ENCODE results near the gene NR2C2AP.
A peak's percentile ranks its signal among the peaks of the same experiment; 100 is the strongest.
"Not testable (repeated sequence)": the region's sequence is repeated elsewhere in the genome, so short reads cannot be mapped to it uniquely, and the experiment has no call there.

NR2C2AP gene

GRCh38 chr19:19185853-19186740 is 17.1 kb downstream of the NR2C2AP start:
- peak; percentile 50 to 85 for DNase-seq (ENCODE audit: low spot score in 2 of 2)
- Histone ChIP-seq H3K4me3 (no peak overlapping the region), H3K4me1 (no peaks in the 10 kb centered on the region), H3K27me3 (ENCODE audit: low read depth) (no peaks in the 10 kb centered on the region), H3K9me3 (no peaks in the 10 kb centered on the region), H3K36me3 (replicated peaks) (peaks cover 24% of the 10 kb centered on the region)
- in situ Hi-C loops (cut with MboI; ENCODE audit: low sequenced_read_pairs): no loop called here

- Histone ChIP-seq H3K27me3 (ENCODE audit: low read depth) (no peaks in the 10 kb centered on the region), H3K4me3 (no peak overlapping the region), H3K9me3 (no peaks in the 10 kb centered on the region), H3K4me1 (no peaks in the 10 kb centered on the region), H3K36me3 (replicated peaks) (peaks cover 23% of the 10 kb centered on the region)
- in situ Hi-C loops (cut with MboI; ENCODE audit: low sequenced_read_pairs): no loop called here
- no peak for DNase-seq (ENCODE audit: low spot score in 2 of 2)
Measured at GRCh38 chr19:19181488-19181998, 21.7 kb downstream of the NR2C2AP start.

DNA sequence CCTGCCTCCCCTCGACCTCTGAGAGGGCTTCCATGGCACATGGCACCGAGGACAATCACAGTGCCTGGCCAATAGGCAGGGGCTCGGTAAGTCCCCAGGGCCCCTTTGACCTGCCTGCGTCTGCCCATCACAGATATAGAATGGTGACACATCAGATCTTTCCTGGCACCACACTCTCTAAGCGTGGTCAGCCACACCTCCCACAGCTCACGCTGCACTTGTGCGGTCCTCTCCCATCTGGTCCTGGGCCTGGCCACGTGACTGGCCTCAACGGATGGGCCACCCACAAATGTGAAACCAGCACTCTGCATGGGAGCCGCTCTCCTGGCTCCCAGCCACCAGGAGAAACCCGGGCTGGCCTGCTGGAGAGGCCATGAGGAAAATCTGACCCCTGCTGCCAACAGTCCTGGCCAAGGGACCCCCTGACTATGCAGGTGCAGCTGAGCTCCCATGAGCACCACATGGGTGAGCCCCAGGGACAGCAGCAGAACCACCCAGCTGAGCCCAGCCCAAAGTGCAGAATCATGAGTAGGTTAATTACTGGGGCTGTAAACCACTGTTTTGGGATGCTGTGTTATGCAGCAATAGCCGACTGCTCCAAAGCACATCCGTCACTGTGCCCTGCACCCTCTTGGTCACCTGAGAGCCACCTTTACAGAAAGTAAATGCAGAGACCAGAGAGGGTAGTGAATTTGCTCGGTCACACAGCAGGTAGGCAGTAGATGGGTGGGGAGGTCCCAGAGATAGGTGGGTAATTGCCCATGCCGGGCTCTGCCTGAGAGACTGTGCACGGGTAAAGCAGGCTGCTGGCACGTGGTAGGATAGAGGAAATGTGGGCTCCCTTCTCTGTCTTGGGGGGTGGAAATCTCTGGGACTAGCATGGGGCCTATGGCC is 23.4 kb downstream of the NR2C2AP start:
- H3K9me3 ChIP-seq: no peaks in the 10 kb centered on the region
- no peak for DNase-seq (ENCODE audit: low spot score in 2 of 2)
- no peak overlapping the region for H3K4me3 ChIP-seq
- in situ Hi-C loops (cut with MboI; ENCODE audit: low sequenced_read_pairs): no loop called here
- no peaks in the 10 kb centered on the region for H3K27me3 ChIP-seq (ENCODE audit: low read depth)
- peaks cover 11% of the 10 kb centered on the region; the same call in 1 of the 2 replicates for H3K36me3 ChIP-seq (replicated peaks)
- no peaks in the 10 kb centered on the region; the same call in 1 of the 2 replicates for H3K4me1 ChIP-seq

GRCh38 chr19:19176950-19177349 is 26.3 kb downstream of the NR2C2AP start:
- Histone ChIP-seq H3K4me3 (no peak overlapping the region), H3K9me3 (no peaks in the 10 kb centered on the region), H3K4me1 (no peaks in the 10 kb centered on the region; the same call in 1 of the 2 replicates), H3K36me3 (replicated peaks) (peaks cover 3% of the 10 kb centered on the region; the same call in 1 of the 2 replicates), H3K27me3 (ENCODE audit: low read depth) (no peaks in the 10 kb centered on the region)
- no peak for DNase-seq (ENCODE audit: low spot score in 2 of 2)
- in situ Hi-C loops (cut with MboI; ENCODE audit: low sequenced_read_pairs): no loop called here

GRCh38 chr19:19173243-19173642 is 30.0 kb downstream of the NR2C2AP start:
- H3K36me3 ChIP-seq (replicated peaks); H3K27me3 ChIP-seq (ENCODE audit: low read depth); H3K4me1 ChIP-seq; H3K9me3 ChIP-seq; H3K4me3 ChIP-seq; in situ Hi-C loops (cut with MboI; ENCODE audit: low sequenced_read_pairs); DNase-seq (ENCODE audit: low spot score in 2 of 2): not testable (repeated sequence)

- Histone ChIP-seq H3K4me1 (no peaks in the 10 kb centered on the region; the same call in 1 of the 2 replicates), H3K36me3 (replicated peaks) (no peaks in the 10 kb centered on the region), H3K4me3 (no peak overlapping the region), H3K9me3 (no peaks in the 10 kb centered on the region), H3K27me3 (ENCODE audit: low read depth) (no peaks in the 10 kb centered on the region)
- DNase-seq (ENCODE audit: low spot score in 2 of 2): no peak
- in situ Hi-C loops (cut with MboI; ENCODE audit: low sequenced_read_pairs): no loop called here
Measured at GRCh38 chr19:19171821-19172532, 31.2 kb downstream of the NR2C2AP start.

- no peaks in the 10 kb centered on the region; the same call in 1 of the 2 replicates for H3K4me1 ChIP-seq
- H3K9me3 ChIP-seq: no peaks in the 10 kb centered on the region
- H3K27me3 ChIP-seq (ENCODE audit: low read depth): no peaks in the 10 kb centered on the region
- no peaks in the 10 kb centered on the region for H3K36me3 ChIP-seq (replicated peaks)
- H3K4me3 ChIP-seq: no peak overlapping the region
- in situ Hi-C loops (cut with MboI; ENCODE audit: low sequenced_read_pairs): no loop called here
- no peak for DNase-seq (ENCODE audit: low spot score in 2 of 2)
Measured at GRCh38 chr19:19170873-19171672, 32.1 kb downstream of the NR2C2AP start.

DNA sequence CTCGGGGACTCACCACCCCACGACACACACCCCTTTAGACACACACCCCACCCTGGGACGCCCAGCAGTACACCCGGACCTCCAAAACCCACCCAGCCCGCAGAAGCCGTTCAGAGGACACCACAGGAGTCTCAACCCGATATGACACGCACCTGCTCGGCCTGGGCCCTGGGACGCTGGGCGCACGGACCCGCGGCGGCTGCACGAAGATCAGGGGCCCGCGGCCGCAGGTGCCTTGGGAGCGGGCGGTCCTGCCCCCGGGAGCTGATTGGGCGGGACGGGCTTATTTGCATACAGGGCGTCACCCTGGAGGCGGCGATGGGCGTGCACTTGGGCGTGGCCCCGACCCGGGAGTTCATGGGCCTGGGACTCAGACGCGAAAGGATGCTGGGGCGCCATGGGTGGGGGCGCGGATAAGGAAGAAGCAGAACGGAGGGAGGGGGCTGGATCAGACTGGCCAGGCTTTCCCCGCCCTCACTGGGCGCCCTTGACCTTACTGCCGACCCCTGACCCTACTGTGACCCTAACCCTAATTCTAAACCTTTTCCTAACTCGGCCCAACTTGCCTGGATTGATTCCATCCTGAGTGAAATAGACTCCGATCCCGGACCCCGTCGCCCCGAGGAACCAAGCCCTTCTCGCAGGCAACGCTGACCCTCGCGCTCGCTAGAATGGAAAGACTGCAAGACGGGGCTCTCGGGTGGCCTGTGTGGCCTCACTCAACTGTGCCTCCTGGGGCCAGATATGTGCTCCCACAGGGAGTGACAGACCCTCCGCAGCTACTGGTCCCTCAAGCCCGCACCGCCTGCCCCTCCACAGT is 33.0 kb downstream of the NR2C2AP start, which contains the start of gene MEF2B:
Gene MEF2B, minus strand, starts transcription at position 211 of the 820 bp plus-strand sequence. CDS start 19,528 bp downstream, outside the sequence.
- H3K4me3 ChIP-seq: no peak within 1 kb of the TSS
- H3K27me3 ChIP-seq (ENCODE audit: low read depth): no peaks in the 10 kb centered on the region
- peak in 1 of 2 experiments; percentile 49 for DNase-seq (ENCODE audit: low spot score in 2 of 2)
- in situ Hi-C loops (cut with MboI; ENCODE audit: low sequenced_read_pairs): no loop called here
- no peaks in the 10 kb centered on the region; the same call in 1 of the 2 replicates for H3K4me1 ChIP-seq
- no peaks in the 10 kb centered on the region for H3K36me3 ChIP-seq (replicated peaks)
- H3K9me3 ChIP-seq: no peaks in the 10 kb centered on the region

- in situ Hi-C loops (cut with MboI; ENCODE audit: low sequenced_read_pairs): no loop called here
- DNase-seq (ENCODE audit: low spot score in 2 of 2): no peak
- H3K4me3 ChIP-seq: no peak overlapping the region
- H3K27me3 ChIP-seq (ENCODE audit: low read depth): no peaks in the 10 kb centered on the region
- H3K9me3 ChIP-seq: no peaks in the 10 kb centered on the region
- no peaks in the 10 kb centered on the region for H3K4me1 ChIP-seq
- H3K36me3 ChIP-seq (replicated peaks): no peaks in the 10 kb centered on the region
Measured at GRCh38 chr19:19169236-19170052, 33.8 kb downstream of the NR2C2AP start.

DNA sequence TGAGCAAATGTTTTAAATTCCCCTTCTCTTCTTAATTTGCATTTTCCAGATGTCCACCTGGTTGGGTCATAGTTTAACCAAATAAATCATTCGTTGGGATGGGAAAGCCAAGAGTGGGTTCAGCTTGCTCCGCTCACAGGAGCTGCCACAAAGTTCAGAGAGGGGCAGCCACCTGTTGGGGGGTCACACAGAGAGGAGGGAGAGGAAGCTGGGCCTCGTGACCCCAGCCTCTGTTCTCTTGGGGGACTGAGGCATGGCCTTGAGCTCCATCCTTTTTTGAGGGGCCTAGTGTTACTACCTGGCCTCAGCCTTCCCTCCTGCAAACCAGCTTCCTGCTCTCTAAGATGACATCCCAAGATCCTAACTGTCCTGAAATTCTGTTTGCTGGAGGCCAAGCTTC is 35.6 kb downstream of the NR2C2AP start:
- in situ Hi-C loops (cut with MboI; ENCODE audit: low sequenced_read_pairs): no loop called here
- no peaks in the 10 kb centered on the region for H3K9me3 ChIP-seq
- no peak overlapping the region for H3K4me3 ChIP-seq
- no peaks in the 10 kb centered on the region for H3K27me3 ChIP-seq (ENCODE audit: low read depth)
- no peak for DNase-seq (ENCODE audit: low spot score in 2 of 2)
- no peaks in the 10 kb centered on the region for H3K36me3 ChIP-seq (replicated peaks)
- H3K4me1 ChIP-seq: no peaks in the 10 kb centered on the region

- H3K27me3 ChIP-seq (ENCODE audit: low read depth): no peaks in the 10 kb centered on the region
- H3K4me3 ChIP-seq: no peak overlapping the region
- DNase-seq (ENCODE audit: low spot score in 2 of 2): no peak
- no peaks in the 10 kb centered on the region for H3K4me1 ChIP-seq
- in situ Hi-C loops (cut with MboI; ENCODE audit: low sequenced_read_pairs): no loop called here
- H3K36me3 ChIP-seq (replicated peaks): no peaks in the 10 kb centered on the region
- no peaks in the 10 kb centered on the region for H3K9me3 ChIP-seq
Measured at GRCh38 chr19:19165396-19165795, 37.8 kb downstream of the NR2C2AP start.
